Neural crest cell (in vitro differentiated cells): Measurements from ENCODE around the gene AVL9. TPM values are rescaled to one million over a fixed set of nuclear protein-coding genes. Genes with fewer than 3 reads are reported as not detected.

Experiments
- DNase-seq: peaks from one replicate; pipeline ENCODE4 v3.0.0; 2021; ENCODE audit warnings: low read depth, mixed read lengths, low spot score
- H3K27ac Mint-ChIP-seq: one replicate; pipeline ENCODE4 v1.8.0; 2021; ENCODE audit warnings: mild to moderate bottlenecking, mixed read lengths; ENCODE audit not compliant: unreplicated experiment
- H3K27me3 Mint-ChIP-seq: 2 replicates; pipeline ENCODE4 v1.8.0; 2021; ENCODE audit warnings: low read depth, mild to moderate bottlenecking, mixed read lengths
- H3K36me3 Mint-ChIP-seq: 2 replicates; pipeline ENCODE4 v1.8.0; 2021; ENCODE audit warnings: low read depth, mild to moderate bottlenecking, mixed read lengths
- H3K4me1 Mint-ChIP-seq: 2 replicates; pipeline ENCODE4 v1.8.0; 2021; ENCODE audit warnings: mixed read lengths
- H3K4me3 Mint-ChIP-seq: one replicate; pipeline ENCODE4 v1.8.0; 2021; ENCODE audit warnings: mild to moderate bottlenecking, mixed read lengths
- H3K9me3 Mint-ChIP-seq: 2 replicates; pipeline ENCODE4 v1.8.0; 2021; ENCODE audit warnings: mixed read lengths
- CTCF ChIP-seq: fragments of 200-600 bp; sonication (generic); conservative IDR thresholded peaks from 2 replicates; pipeline ENCODE4 v1.5.0; 2021; ENCODE audit warnings: antibody characterized with exemption, mild to moderate bottlenecking
- total RNA-seq: library from RNA; stranded (reverse); gene quantifications from 2 replicates; pipeline ENCODE4 v1.2.1, GENCODE V29; 2021

The AVL9 gene
- total RNA-seq, 1 donor from 2014 or later, result 36.8 TPM

- TF ChIP-seq CTCF, result no peak
- Mint-ChIP-seq H3K27me3 (no peaks in the 10 kb centered on the region), H3K4me1 (peaks cover 9% of the 10 kb centered on the region), H3K27ac (no peak overlapping the region), H3K36me3 (peaks cover 45% of the 10 kb centered on the region), H3K4me3 (no peak overlapping the region), H3K9me3 (peaks cover 8% of the 10 kb centered on the region)
- no peak for DNase-seq
Observed at GRCh38 chr7:32506266-32507054, 11.2 kb downstream of the AVL9 start.

- Mint-ChIP-seq H3K4me1 (peaks cover 5% of the 10 kb centered on the region), H3K4me3 (no peak overlapping the region), H3K9me3 (peaks cover 14% of the 10 kb centered on the region), H3K27me3 (no peaks in the 10 kb centered on the region), H3K27ac (no peak overlapping the region), H3K36me3 (peaks cover 53% of the 10 kb centered on the region)
- no peak for DNase-seq
- no peak for TF ChIP-seq CTCF
Observed at GRCh38 chr7:32507414-32507813, 12.1 kb downstream of the AVL9 start.

- no peak for TF ChIP-seq CTCF
- Mint-ChIP-seq H3K9me3 (peaks cover 39% of the 10 kb centered on the region), H3K27me3 (no peaks in the 10 kb centered on the region), H3K4me1 (no peaks in the 10 kb centered on the region), H3K36me3 (peaks cover 89% of the 10 kb centered on the region), H3K4me3 (no peak overlapping the region), H3K27ac (no peak overlapping the region)
- no peak for DNase-seq
Observed at GRCh38 chr7:32511791-32512190, 16.5 kb downstream of the AVL9 start.

GRCh38 chr7:32513210-32513609, 17.9 kb downstream of the AVL9 start:
- Mint-ChIP-seq H3K27me3 (no peaks in the 10 kb centered on the region), H3K9me3 (peaks cover 38% of the 10 kb centered on the region), H3K4me1 (no peaks in the 10 kb centered on the region), H3K27ac (no peak overlapping the region), H3K4me3 (no peak overlapping the region), H3K36me3 (peaks cover 86% of the 10 kb centered on the region)
- TF ChIP-seq CTCF, result no peak
- DNase-seq, result no peak

GRCh38 chr7:32515890-32516550, 20.7 kb downstream of the AVL9 start:
- peaks cover 79% of the 10 kb centered on the region for H3K36me3 Mint-ChIP-seq
- peaks cover 47% of the 10 kb centered on the region for H3K9me3 Mint-ChIP-seq
- H3K27ac Mint-ChIP-seq, result peak overlapping the region; percentile 5
- no peak for TF ChIP-seq CTCF
- no peak overlapping the region for H3K4me3 Mint-ChIP-seq
- DNase-seq, result no peak
- H3K27me3 Mint-ChIP-seq, result no peaks in the 10 kb centered on the region
- no peaks in the 10 kb centered on the region for H3K4me1 Mint-ChIP-seq
